GM18505 (cell line): ENCODE data around the gene PKIB.
"Not testable (repeated sequence)": the region's sequence is repeated elsewhere in the genome, so short reads cannot be mapped to it uniquely, and the experiment has no call there.

Experiments
- ATAC-seq: cut with Tn5 transposase; IDR thresholded peaks from one replicate; pipeline ENCODE4 v1.9.1; 2021; ENCODE audit not compliant: unreplicated experiment
- POLR2A ChIP-seq: IDR thresholded peaks from 4 replicates; pipeline ENCODE4 v1.6.1; 2011; ENCODE audit warnings: borderline replicate concordance; ENCODE audit not compliant: insufficient read depth, insufficient read length; ENCODE audit errors: extremely low read depth

Gene PKIB

DNA sequence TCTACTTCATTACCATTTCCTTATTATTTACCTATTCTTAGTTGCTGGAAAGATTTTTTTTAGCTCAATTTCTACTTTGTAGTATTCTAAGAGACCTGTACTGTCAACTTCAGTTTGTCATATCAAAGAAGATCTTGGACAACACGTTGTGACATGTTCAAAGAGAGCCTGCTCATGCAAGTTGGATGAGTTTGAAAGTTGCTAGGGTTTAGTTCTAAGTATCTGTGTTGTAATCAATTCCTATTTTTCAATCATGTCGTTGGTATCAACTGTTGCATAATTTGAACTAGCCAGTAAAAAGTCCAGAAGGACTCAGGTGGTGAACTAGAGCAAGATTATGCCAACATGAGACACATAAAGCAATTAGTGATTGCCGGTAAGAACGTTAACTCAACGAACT, 30.2 kb downstream of the PKIB start:
- ATAC-seq: no peak

DNA sequence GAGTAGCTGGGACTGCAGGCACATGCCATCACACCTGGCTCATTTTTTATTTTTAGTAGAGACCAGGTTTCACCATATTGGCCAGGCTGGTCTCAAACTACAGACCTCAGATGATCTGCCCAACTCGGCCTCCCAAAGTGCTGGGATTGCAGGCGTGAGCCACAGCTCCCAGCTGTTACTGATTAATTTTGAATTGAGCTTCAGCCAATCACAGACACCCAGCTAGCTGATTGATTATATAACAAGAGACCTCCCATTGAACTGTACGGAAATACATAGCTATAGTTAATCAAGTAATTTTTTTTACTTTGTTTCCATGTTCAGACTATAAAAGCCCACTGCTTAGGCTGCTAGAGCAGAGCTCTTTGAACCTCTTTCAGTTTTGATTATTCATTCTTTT, 31.6 kb downstream of the PKIB start:
- ATAC-seq: no peak
- TF ChIP-seq POLR2A: no peak

More for the DNA sequence above, 30.2 kb downstream of the PKIB start:
- no peak for TF ChIP-seq POLR2A

DNA sequence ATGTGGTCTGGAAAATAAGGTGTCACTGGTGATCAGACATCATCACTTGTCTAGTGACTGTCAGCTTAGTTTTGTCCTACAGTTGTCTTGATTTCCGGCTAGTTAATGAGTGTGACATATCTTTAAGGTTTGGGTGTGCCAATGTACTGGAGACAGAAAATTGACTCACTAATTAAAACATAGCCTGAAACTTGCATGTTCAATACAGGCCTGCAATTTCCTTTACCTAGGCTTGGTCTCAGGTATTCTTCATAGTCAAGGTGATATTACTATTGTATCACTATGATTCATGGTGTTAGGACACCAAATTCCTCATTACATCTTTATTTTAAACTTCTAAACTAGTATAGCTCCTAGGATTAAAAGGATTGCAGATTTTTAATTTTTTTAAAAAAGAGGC, 32.4 kb downstream of the PKIB start:
- ATAC-seq: not testable (repeated sequence)

DNA sequence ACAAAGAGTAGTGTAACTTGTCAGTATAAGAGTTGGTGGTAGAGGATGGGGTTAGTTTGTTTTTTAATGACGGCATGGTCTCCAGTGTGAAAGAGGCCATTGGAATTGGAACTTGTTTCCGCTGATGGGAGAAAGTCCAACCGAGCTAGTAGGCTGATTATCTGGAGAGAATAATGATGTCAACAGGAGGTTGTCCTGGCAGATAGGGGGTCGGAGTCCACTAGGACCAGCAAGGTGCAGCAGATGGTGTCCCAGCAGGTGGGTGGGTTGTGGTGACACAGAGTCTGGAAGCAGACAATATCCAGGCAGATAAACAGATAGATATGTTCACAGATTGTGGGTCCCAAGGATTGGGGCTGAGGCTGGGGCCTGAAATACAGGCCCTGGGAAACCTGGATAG, 35.1 kb downstream of the PKIB start:
- no peak for TF ChIP-seq POLR2A
- no peak for ATAC-seq

DNA sequence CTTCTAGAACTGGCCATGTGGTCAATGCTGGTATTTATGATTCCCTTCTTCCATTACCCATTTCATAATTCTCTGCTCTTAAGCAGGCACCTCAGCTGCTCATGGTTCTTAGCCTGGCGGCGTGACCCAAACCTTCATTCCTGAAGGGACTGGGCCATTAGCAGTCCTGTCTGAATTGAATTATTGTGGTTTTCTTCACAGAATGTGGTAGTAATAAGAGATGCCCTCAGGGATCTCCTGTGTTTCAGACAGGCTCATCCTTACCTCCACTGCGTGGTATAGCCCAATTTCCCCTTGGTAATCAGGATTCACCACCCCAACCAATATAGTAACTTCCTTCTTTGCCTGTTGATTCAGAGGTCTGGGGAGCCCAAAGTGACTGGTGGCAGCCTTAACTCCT, 37.6 kb downstream of the PKIB start:
- no peak for TF ChIP-seq POLR2A
- no peak for ATAC-seq

DNA sequence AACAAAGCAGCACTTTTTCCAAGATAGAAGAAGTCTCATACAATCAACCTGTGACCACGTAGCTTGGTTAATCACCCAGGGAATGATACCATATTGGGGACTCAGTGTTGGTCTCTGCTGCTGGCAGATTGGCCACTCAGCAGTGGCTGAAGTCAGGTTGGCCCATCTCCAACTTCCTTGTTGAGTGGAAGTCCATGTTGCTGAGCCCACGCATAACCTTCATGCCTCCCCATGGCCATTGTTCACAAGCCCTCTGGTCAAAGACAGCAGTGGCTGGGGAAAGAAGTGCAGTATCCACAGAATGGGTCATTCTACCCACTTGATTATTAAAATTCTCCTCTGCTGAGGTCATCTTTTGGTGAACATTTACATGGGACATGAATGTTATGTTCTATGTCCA, 38.5 kb downstream of the PKIB start:
- ATAC-seq: no peak
- no peak for TF ChIP-seq POLR2A

DNA sequence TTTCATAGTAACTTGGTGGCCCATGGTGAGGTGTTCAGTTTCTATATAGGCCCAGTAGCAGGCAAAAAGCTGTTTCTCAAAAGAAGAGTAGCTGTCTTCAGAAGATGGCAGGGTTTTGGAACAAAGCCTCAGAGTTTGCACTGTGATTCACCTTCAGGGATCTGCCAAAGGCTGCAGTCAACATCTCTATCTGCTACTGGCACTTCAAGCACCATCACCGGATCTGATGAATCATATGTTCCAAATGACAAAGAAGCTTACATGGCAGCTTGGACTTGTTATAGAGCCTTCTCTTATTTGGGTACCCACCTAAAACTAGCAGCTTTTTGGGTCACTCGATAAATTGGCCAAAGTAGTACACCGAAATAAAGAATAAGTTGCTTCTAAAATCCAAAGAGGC, 39.5 kb downstream of the PKIB start:
- TF ChIP-seq POLR2A: no peak

DNA sequence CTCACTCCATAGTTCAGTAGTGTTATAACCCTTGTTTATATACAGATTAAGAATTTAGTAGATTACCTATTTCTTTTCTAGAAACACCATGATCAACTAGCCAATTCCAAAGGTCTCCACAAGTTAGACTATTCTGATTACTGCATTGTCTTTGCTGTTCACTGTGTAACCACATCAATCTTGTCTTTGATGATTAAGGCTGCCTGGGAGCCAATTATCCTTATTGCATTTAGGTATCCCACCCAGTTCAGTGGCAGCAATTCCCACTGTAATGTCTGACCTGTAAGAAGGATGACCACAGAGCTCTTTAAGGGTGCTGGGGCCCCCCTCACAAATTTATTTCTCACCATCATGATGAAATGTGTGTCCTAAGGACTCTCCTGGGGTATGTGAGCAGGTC, 40.2 kb downstream of the PKIB start:
- ATAC-seq: no peak
- no peak for TF ChIP-seq POLR2A

More for the DNA sequence above, 39.5 kb downstream of the PKIB start:
- ATAC-seq: no peak

DNA sequence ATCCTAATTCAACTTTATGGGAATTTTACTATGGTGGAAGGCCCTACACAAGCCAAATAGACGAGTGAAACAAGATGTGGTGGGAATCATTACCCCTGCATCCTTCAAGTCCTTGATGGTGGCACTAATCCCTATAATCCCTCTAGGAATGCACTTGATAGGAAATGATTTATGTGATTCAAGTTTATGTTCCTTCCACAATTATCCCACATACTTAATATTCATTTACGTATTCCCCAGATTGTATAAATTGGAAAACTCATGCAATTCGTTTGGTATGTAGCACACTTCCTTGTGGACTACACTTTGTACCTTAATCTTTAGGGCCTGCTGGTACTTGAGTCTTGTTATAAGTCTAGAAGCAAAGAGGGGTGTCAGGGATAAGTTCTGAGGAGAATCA, 40.8 kb downstream of the PKIB start:
- TF ChIP-seq POLR2A: no peak
- no peak for ATAC-seq

DNA sequence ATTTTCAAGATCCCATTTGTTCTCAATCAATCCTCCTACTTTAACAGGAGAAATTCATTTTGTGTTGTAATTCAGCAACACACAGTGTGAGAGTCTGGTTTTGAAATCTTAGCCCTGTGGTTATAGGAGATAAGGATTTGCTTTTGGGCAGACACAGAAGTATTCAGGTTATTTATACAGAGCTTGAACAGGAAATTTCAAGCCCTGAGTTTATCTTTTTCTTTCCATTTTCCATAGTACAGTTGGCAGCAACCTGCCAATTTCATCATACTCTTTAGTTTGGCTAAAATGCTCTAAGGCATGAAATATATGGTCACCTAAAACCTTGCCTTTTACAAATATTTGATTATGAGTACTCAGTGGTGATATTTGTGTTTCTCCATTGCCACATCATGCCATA, 41.4 kb downstream of the PKIB start:
- ATAC-seq: no peak
- TF ChIP-seq POLR2A: no peak

DNA sequence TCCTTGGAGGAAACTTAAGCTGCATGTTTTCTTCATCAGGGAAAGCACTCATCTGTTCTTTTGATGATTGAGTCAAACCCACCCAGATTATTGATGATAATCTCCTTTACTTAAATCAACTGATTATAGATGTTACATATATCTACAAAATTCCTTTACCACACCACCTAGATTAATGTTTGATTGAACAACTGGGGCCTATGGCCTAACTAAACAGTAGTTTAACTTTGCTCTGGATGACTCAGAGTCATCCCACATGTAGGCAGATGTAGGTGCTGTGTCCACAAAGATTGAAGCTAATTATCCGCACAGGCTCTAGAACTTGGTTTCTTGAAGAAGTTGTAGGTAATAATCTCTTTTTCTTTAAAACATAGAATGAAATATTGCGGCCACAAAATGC, 42.2 kb downstream of the PKIB start:
- no peak for TF ChIP-seq POLR2A
- no peak for ATAC-seq

DNA sequence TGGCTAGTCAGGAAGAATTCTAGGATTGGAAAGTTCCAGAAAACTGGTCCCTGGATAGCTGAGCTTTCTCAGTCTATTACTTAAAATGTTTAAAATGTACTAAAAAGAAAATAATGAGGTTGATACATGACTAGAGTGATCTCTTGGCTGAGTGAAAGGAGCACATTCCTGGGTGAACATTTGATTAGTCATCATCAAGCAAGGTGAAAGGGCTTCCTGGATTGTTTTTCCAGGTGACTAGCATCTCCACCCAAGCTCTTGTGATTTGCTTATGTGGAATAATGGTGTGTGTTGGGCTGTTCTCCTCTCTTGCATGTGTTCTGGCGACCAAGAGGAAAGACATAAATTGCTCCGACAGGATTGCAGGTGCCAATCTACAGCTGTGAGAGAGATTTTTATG, 42.9 kb downstream of the PKIB start:
- no peak for TF ChIP-seq POLR2A

DNA sequence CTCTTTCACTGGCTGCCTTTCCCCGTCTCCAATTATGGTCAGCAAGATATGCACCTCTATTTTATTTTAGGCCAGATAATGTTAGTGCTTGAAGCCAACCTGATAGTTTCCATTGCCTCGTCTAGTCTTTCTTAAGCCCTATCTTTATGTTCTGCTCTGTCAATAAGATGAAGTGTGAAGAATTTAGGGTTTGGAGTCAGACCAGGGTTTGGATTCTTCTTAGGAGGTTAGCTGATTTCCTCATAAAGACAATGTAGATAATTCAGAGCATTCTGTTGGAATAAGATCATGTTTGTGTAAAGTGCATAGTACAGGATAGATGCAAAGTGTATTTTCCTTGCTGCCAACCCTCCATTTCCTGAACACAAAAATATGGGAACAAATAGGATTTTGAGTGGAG, 43.8 kb downstream of the PKIB start:
- TF ChIP-seq POLR2A: no peak
- ATAC-seq: no peak

More for the DNA sequence above, 42.9 kb downstream of the PKIB start:
- no peak for ATAC-seq

DNA sequence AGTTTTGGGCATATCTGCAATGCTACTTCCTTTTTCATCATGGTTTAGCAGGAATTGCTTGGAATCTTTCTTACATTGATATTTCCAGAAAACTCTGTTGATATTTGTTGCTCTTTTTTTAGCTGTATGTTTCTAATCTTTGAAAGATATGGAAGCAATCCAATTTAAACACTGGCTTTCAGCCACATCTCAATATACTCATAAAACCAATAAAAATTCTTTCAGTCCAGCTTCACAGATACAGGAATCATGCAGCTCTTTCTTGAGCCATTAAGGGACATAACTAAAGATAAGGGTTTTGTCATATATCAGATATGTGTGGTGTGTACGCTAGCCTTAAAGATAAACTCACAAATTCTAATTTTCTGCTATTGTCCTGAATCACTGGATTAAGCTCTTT, 47.4 kb downstream of the PKIB start:
- ATAC-seq: no peak
- no peak for TF ChIP-seq POLR2A

DNA sequence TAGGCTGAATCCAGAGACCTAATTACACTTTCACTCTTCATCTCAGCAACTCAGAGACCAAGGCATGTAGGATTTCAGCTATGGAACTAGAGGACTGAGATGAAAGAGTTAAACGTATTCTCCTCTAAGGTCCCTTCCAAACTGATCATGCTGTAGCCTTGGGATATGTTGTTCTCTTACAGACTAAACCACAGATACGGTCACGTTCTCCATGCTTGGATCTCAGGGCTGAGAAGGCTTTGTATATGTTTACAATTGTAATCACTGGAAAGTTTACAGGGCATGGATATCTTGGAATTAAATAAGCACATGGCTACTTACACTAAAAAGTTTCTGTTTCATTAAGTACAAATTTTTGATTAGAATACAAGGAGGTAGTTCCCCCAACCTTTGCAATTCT, 50.1 kb downstream of the PKIB start:
- no peak for ATAC-seq
- no peak for TF ChIP-seq POLR2A
